ENCODE measurements around the gene ARHGEF16. TPM values are rescaled to one million over a fixed set of nuclear protein-coding genes. Genes with fewer than 3 reads are reported as not detected.

ARHGEF16 gene
- total and polyA plus RNA-seq, 9 donors, result 0.13 to 8.4 (median 1.7) TPM

GRCh38 chr1:3472088-3472850 is 17.8 kb downstream of the ARHGEF16 start:
- Histone ChIP-seq H3K36me3 (no peaks in the 10 kb centered on the region), H3K27ac (no peak overlapping the region), H3K9me3 (no peaks in the 10 kb centered on the region), H3K27me3 (no peaks in the 10 kb centered on the region), H3K4me3 (no peak overlapping the region), H3K4me1 (ENCODE audit: insufficient read depth) (peaks cover 4% of the 10 kb centered on the region)
- intact Hi-C loops (cut with DNase I), result no loop called here
- TF ChIP-seq EP300 (IDR thresholded peaks at IDR 0.05) (no peak), POLR2A (IDR thresholded peaks at IDR 0.05) (no peak), CTCF (IDR thresholded peaks at IDR 0.05) (no peak)
- WGBS, 3 donors, result 52 to 61% (median 58%) methylated on average over 18 to 25 of the region's 25 CpGs
- DNase-seq, result no peak

GRCh38 chr1:3472906-3473305 is 18.4 kb downstream of the ARHGEF16 start:
- Histone ChIP-seq H3K9me3 (no peaks in the 10 kb centered on the region), H3K36me3 (no peaks in the 10 kb centered on the region), H3K4me3 (no peak overlapping the region), H3K27ac (no peak overlapping the region), H3K4me1 (ENCODE audit: insufficient read depth) (peaks cover 4% of the 10 kb centered on the region), H3K27me3 (no peaks in the 10 kb centered on the region)
- 88 to 91% (median 88%) methylated on average over 14 to 17 of the region's 17 CpGs for WGBS, 3 donors
- no peak for TF ChIP-seq CTCF (IDR thresholded peaks at IDR 0.05)
- no peak for TF ChIP-seq POLR2A (IDR thresholded peaks at IDR 0.05)
- no peak for DNase-seq
- intact Hi-C loops (cut with DNase I), result no loop called here

GRCh38 chr1:3473381-3473844 is 18.9 kb downstream of the ARHGEF16 start:
- no peak overlapping the region for H3K4me3 ChIP-seq
- intact Hi-C loops (cut with DNase I), result no loop called here
- H3K27me3 ChIP-seq, result no peaks in the 10 kb centered on the region
- H3K36me3 ChIP-seq, result no peaks in the 10 kb centered on the region
- WGBS, 3 donors, result 44 to 59% (median 49%) methylated on average over 20 of the region's 20 CpGs
- TF ChIP-seq EP300 (IDR thresholded peaks at IDR 0.05) (no peak), CTCF (IDR thresholded peaks at IDR 0.05) (no peak), POLR2A (IDR thresholded peaks at IDR 0.05) (no peak)
- H3K9me3 ChIP-seq, result no peaks in the 10 kb centered on the region
- peaks cover 4% of the 10 kb centered on the region for H3K4me1 ChIP-seq (ENCODE audit: insufficient read depth)
- DNase-seq, result no peak
- no peak overlapping the region for H3K27ac ChIP-seq

GRCh38 chr1:3474016-3474415 is 19.6 kb downstream of the ARHGEF16 start:
- no peaks in the 10 kb centered on the region for H3K36me3 ChIP-seq
- TF ChIP-seq EP300 (IDR thresholded peaks at IDR 0.05) (no peak), CTCF (IDR thresholded peaks at IDR 0.05) (no peak), POLR2A (IDR thresholded peaks at IDR 0.05) (no peak)
- no peak overlapping the region for H3K27ac ChIP-seq
- DNase-seq, result no peak
- 93 to 95% (median 95%) methylated on average over 8 of the region's 8 CpGs for WGBS, 3 donors
- no peaks in the 10 kb centered on the region for H3K9me3 ChIP-seq
- H3K4me1 ChIP-seq (ENCODE audit: insufficient read depth), result peaks cover 4% of the 10 kb centered on the region
- no peak overlapping the region for H3K4me3 ChIP-seq
- H3K27me3 ChIP-seq, result no peaks in the 10 kb centered on the region
- intact Hi-C loops (cut with DNase I), result no loop called here
